Tibial artery (tissue), 4 donors: ENCODE measurements around the gene HHIPL1.

Source experiments
- DNase-seq, 2 donors: peaks; one replicate each; pipeline ENCODE4 v3.0.0-alpha.2; 2019
- H3K27ac ChIP-seq, 2 donors: fragments of 200-600 bp; sonication (generic) in 1 of 2; 1 replicate in 1 of 2; 2 replicates in 1 of 2; pipeline ENCODE4 v1.5.1; 2018 to 2019; ENCODE audit warnings: mild to moderate bottlenecking in 1 of 2
- H3K27me3 ChIP-seq, 2 donors: fragments of 200-600 bp; sonication (generic) in 1 of 2; one replicate each; pipeline versions ENCODE4 v1.5.1 to v1.6.0; 2016 to 2019
- H3K36me3 ChIP-seq, 3 donors: fragments of 200-600 bp; sonication (generic) in 2 of 3; one replicate each; pipeline ENCODE4 v1.5.1; 2016 to 2019; ENCODE audit warnings: mild to moderate bottlenecking in 2 of 3
- H3K4me1 ChIP-seq, 4 donors: fragments of 200-600 bp; sonication (generic) in 2 of 4; 1 replicate in 3 of 4; 2 replicates in 1 of 4; pipeline ENCODE4 v1.5.1; 2016 to 2019
- H3K4me3 ChIP-seq, 2 donors: fragments of 200-600 bp; sonication (generic) in 1 of 2; 1 replicate in 1 of 2; 2 replicates in 1 of 2; pipeline ENCODE4 v1.5.1; 2018 to 2019; ENCODE audit warnings: mild to moderate bottlenecking in 2 of 2
- H3K9me3 ChIP-seq, 3 donors: fragments of 200-600 bp; sonication (generic) in 1 of 3; one replicate each; pipeline ENCODE4 v1.5.1; 2016 to 2019
- intact Hi-C: fragments of 100-400 bp; cut with DNase I; formaldehyde crosslinking; loops from one replicate; pipeline ENCODE4 v1.15.0; 2023; ENCODE audit warnings: low total_unique reads
- TF ChIP-seq, protein P1 (sequence below), 2 experiments: fragments of 200-600 bp in 1 of 2; fragments of 450-650 bp in 1 of 2; IDR thresholded peaks; one replicate each; pipeline ENCODE4 v1.5.1; 2017 to 2019; ENCODE audit warnings: antibody characterized with exemption in 2 of 2, mild to moderate bottlenecking in 1 of 2, moderate library complexity in 1 of 2

Gene HHIPL1

GRCh38 chr14:99598774-99599173, 46.2 kb upstream of the HHIPL1 start:
- peaks cover 0 to 42% (median 15%) of the 10 kb centered on the region in 4 donors for H3K4me1 ChIP-seq

GRCh38 chr14:99599393-99599792, 45.5 kb upstream of the HHIPL1 start:
- Histone ChIP-seq H3K27me3 (no peaks in the 10 kb centered on the region), H3K36me3 (no peaks in the 10 kb centered on the region), H3K27ac (no peak overlapping the region), H3K9me3 (no peaks in the 10 kb centered on the region), H3K4me1 (peaks cover 0 to 42% (median 15%) of the 10 kb centered on the region in 4 donors), H3K4me3 (no peak overlapping the region)
- no peak for DNase-seq
- TF ChIP-seq, protein P1, sequence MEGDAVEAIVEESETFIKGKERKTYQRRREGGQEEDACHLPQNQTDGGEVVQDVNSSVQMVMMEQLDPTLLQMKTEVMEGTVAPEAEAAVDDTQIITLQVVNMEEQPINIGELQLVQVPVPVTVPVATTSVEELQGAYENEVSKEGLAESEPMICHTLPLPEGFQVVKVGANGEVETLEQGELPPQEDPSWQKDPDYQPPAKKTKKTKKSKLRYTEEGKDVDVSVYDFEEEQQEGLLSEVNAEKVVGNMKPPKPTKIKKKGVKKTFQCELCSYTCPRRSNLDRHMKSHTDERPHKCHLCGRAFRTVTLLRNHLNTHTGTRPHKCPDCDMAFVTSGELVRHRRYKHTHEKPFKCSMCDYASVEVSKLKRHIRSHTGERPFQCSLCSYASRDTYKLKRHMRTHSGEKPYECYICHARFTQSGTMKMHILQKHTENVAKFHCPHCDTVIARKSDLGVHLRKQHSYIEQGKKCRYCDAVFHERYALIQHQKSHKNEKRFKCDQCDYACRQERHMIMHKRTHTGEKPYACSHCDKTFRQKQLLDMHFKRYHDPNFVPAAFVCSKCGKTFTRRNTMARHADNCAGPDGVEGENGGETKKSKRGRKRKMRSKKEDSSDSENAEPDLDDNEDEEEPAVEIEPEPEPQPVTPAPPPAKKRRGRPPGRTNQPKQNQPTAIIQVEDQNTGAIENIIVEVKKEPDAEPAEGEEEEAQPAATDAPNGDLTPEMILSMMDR (IDR thresholded peaks at IDR 0.05), result no peak
- intact Hi-C loops, result loop anchor here (5.0 kb wide), 1 partner anchor 117 kb away; the partner anchor contains the start of genes CCNK and SETD3

More at GRCh38 chr14:99598774-99599173, 46.2 kb upstream of the HHIPL1 start:
- TF ChIP-seq, protein P1 (IDR thresholded peaks at IDR 0.05), result no peak
- Histone ChIP-seq H3K36me3 (no peaks in the 10 kb centered on the region), H3K9me3 (no peaks in the 10 kb centered on the region), H3K4me3 (no peak overlapping the region), H3K27ac (no peak overlapping the region), H3K27me3 (no peaks in the 10 kb centered on the region)
- intact Hi-C loops, result loop anchor here (5.0 kb wide), 1 partner anchor 116 kb away; the partner anchor contains the start of genes CCNK and SETD3
- DNase-seq, result no peak

DNA sequence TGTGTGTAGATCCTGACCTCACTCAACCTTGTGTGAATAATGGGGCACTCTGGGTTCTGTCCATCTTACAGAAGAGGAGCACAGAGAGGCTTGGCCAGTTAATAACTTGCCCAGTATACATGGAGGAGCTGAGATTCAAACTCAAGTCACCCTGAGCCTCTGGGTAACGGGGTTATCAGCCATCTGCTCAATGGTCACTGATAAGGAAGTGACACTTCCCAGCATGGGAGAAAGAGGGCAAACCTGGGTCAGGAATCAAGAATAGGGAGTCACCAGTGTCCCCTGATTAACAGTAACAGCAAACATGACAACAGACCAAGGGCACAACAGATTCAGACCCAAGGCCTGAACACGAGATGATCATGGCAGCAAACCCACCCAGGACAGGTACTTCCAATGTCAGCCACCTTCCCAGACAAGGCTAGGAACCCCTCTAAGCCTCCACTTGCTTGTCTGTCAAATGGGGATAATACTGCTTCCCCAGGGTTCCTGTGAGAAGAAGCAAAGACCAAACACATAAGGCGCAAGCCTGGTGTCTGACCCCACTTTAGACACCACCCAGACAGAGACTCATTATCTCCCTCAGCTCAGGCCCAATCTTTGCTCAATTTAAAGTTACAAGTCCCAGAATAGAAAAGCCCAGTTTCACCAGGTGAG, 44.6 kb upstream of the HHIPL1 start:
- intact Hi-C loops, result no loop called here
- no peak for DNase-seq
- Histone ChIP-seq H3K9me3 (no peaks in the 10 kb centered on the region), H3K4me3 (no peak overlapping the region), H3K27me3 (no peaks in the 10 kb centered on the region), H3K4me1 (peaks cover 0 to 45% (median 15%) of the 10 kb centered on the region in 4 donors), H3K36me3 (no peaks in the 10 kb centered on the region), H3K27ac (no peak overlapping the region)
- TF ChIP-seq, protein P1 (IDR thresholded peaks at IDR 0.05), result no peak

DNA sequence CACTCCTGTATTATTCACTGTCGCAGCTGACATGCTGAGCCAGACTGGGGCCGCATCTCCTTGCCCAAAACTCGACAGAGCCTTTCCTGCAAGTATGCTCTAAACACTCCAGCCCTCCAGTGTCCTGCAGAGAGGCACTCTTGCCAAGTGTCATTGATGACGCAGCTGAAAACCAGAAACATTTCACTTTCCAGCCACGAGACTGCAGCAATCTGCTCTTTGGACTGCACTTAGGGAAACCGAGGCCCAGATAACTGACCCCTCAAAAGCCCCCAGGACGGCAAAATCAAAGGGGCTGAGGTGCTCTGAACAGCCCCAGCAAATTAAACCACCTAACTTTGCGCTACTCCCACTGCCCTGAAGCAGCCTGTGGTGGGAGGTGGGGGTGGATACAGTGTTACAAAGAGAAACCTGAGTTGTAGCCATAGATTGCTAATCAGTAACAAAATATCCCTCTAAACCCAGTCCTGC, 43.5 kb upstream of the HHIPL1 start:
- Histone ChIP-seq H3K27me3 (no peaks in the 10 kb centered on the region), H3K9me3 (no peaks in the 10 kb centered on the region), H3K4me3 (peak overlapping the region in 1 of 2 donors; percentile 86), H3K27ac (peak overlapping the region in 1 of 2 donors; percentile 52), H3K4me1 (peaks cover 0 to 48% (median 19%) of the 10 kb centered on the region in 4 donors), H3K36me3 (no peaks in the 10 kb centered on the region)
- DNase-seq, result no peak
- intact Hi-C loops, result no loop called here
- TF ChIP-seq, protein P1 (IDR thresholded peaks at IDR 0.05), result no peak

DNA sequence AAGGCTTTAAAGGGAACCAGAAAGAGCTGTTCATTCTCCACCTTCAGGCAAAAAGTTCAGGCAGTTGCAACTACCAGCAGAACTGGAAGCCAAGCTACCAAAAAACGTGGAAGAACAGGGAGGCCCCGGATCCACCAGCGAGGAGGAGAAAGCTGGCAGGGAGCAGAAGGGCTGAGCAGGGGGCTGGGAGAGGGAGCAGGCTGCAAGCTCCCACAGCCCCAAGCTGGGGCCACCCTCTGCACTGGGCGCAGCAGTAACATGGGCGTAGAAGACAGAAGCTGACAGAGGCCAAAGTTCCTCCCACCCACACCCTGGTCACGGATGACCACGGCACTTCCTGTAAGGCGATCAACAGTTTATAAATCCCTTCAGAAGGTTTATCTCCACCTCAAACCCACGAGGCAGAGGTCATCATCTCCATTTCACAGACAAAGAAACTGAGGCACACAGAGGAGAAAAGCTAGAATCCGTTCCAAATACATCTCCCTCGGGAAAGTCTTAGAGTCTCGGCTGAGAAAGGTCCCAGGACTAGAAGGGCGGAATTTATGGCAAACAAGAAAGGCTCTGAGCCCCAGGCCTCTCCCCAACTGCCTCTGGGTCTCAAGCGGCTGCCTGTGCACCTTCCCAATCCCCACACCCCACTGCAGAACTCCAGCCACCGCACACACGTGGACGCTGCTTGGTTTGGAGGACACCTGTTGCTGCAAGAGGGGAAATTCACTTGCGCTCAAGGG, 42.7 kb upstream of the HHIPL1 start:
- intact Hi-C loops, result loop anchor here (2.0 kb wide), 1 partner anchor 79 kb away; no protein-coding TSS in a partner anchor
- Histone ChIP-seq H3K36me3 (no peaks in the 10 kb centered on the region), H3K4me1 (peaks cover 0 to 40% (median 19%) of the 10 kb centered on the region in 4 donors), H3K4me3 (peak overlapping the region; percentile 6 to 86), H3K9me3 (no peaks in the 10 kb centered on the region), H3K27me3 (no peaks in the 10 kb centered on the region), H3K27ac (peak overlapping the region in 1 of 2 donors; percentile 52)
- DNase-seq, result no peak
- TF ChIP-seq, protein P1 (IDR thresholded peaks at IDR 0.05), result no peak
